Fibroblast of lung (primary cell): Measurements from ENCODE around the gene CAPN13. TPM values are rescaled to one million over a fixed set of nuclear protein-coding genes. Genes with fewer than 3 reads are reported as not detected.

Source experiments
- DNase-seq, 2 donors: peaks; one replicate each; pipeline versions ENCODE4 v3.0.0 to v3.0.0-alpha.2; 2010; ENCODE audit warnings: low read depth in 2 of 2
- H2AFZ ChIP-seq: 2 replicates; pipeline ENCODE4 v1.5.1; 2012; ENCODE audit warnings: low read length, control low read depth, inconsistent platforms
- H3K27ac ChIP-seq: 2 replicates; pipeline ENCODE4 v1.5.1; 2011; ENCODE audit warnings: low read length, control low read depth; ENCODE audit not compliant: insufficient read depth
- H3K27me3 ChIP-seq: 2 replicates; pipeline ENCODE4 v1.5.1; 2011; ENCODE audit warnings: mild to moderate bottlenecking, low read length; ENCODE audit not compliant: control insufficient read depth, insufficient read depth
- H3K36me3 ChIP-seq: 2 replicates; pipeline ENCODE4 v1.5.1; 2011; ENCODE audit warnings: low read length; ENCODE audit not compliant: control insufficient read depth, insufficient read depth
- H3K4me1 ChIP-seq: 2 replicates; pipeline ENCODE4 v1.5.1; 2011; ENCODE audit warnings: low read length; ENCODE audit not compliant: control insufficient read depth, insufficient read depth; ENCODE audit errors: extremely low read depth
- H3K4me2 ChIP-seq: 2 replicates; pipeline ENCODE4 v1.5.1; 2011; ENCODE audit warnings: low read length, control low read depth; ENCODE audit not compliant: insufficient read depth; ENCODE audit errors: extremely low read depth
- H3K4me3 ChIP-seq, 4 experiments: fragments of 200-600 bp in 1 of 4; sonication (generic) in 1 of 4; replicated peaks in 1 of 4; 2 replicates each; pipeline ENCODE4 v1.5.1; 2011 to 2016; ENCODE audit warnings: low read length in 4 of 4, low read depth in 3 of 4, mild to moderate bottlenecking in 3 of 4, control low read depth in 2 of 4, inconsistent platforms in 1 of 4, mixed read lengths in 1 of 4; ENCODE audit not compliant: insufficient read depth in 1 of 4; ENCODE audit errors: control extremely low read depth in 1 of 4
- H3K79me2 ChIP-seq: 2 replicates; pipeline ENCODE4 v1.5.1; 2012; ENCODE audit warnings: mild to moderate bottlenecking, low read length, inconsistent platforms; ENCODE audit not compliant: control insufficient read depth, insufficient read depth
- H3K9ac ChIP-seq: 2 replicates; pipeline ENCODE4 v1.5.1; 2011; ENCODE audit warnings: mild to moderate bottlenecking, low read length, control low read depth; ENCODE audit not compliant: insufficient read depth
- H3K9me3 ChIP-seq: 2 replicates; pipeline ENCODE4 v1.5.1; 2012; ENCODE audit warnings: low read depth, low read length; ENCODE audit not compliant: control insufficient read depth, insufficient read depth
- H4K20me1 ChIP-seq: 2 replicates; pipeline ENCODE4 v1.5.1; 2011; ENCODE audit warnings: low read length; ENCODE audit not compliant: control insufficient read depth, insufficient read depth; ENCODE audit errors: extremely low read depth
- EZH2 ChIP-seq: IDR thresholded peaks from 2 replicates; pipeline ENCODE4 v1.5.1; 2012; ENCODE audit warnings: low read length, control low read depth, mild to moderate bottlenecking; ENCODE audit errors: missing control alignments
- polyA plus RNA-seq, 2 donors: library from polyadenylated mRNA; depleted of rRNA in 1 of 2; stranded (reverse) in 1 of 2; unstranded in 1 of 2; fragments of >200 nt; gene quantifications; 2 replicates each; pipeline ENCODE4 v1.2.1, GENCODE V29; 2011 to 2012; ENCODE audit warnings: missing spikeins in 1 of 2
- total RNA-seq: library from RNA; depleted of rRNA; stranded (reverse); fragments of >200 nt; gene quantifications from 2 replicates; pipeline ENCODE4 v1.2.1, GENCODE V29; 2014
- TF ChIP-seq, protein P1 (sequence below), 2 donors: IDR thresholded peaks in 1 of 2; conservative IDR thresholded peaks in 1 of 2; 1 replicate in 1 of 2; 2 replicates in 1 of 2; pipeline ENCODE4 v1.5.1; 2011 to 2012; ENCODE audit warnings: low read length in 2 of 2, control low read depth in 1 of 2, inconsistent platforms in 1 of 2, low read depth in 1 of 2, mild to moderate bottlenecking in 1 of 2

Gene CAPN13
- total and polyA plus RNA-seq, 2 donors (not counting 1 experiment from before 2014, with no cell fraction given) = not detected

DNA sequence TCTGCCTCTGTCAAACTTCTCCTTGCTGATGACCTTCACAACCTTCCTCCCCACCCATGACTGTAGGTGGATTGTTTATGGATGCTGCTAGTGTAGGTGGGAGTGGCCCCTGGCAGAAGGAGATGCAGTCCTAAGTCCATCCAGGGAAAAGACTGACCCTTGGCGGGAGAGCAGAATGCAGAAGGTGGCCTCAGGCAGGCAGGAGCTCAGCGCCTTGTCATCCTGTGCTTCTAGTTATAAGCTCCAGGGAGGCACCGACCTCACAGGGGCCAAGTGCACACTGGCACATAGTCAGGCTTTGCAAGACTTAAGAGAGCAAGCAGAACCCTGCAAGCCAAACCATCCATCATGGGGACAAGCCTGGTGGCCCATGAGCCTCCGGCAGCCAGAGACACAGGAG lies 74.4 kb downstream of the CAPN13 start:
- H3K4me1 ChIP-seq = no peaks in the 10 kb centered on the region

DNA sequence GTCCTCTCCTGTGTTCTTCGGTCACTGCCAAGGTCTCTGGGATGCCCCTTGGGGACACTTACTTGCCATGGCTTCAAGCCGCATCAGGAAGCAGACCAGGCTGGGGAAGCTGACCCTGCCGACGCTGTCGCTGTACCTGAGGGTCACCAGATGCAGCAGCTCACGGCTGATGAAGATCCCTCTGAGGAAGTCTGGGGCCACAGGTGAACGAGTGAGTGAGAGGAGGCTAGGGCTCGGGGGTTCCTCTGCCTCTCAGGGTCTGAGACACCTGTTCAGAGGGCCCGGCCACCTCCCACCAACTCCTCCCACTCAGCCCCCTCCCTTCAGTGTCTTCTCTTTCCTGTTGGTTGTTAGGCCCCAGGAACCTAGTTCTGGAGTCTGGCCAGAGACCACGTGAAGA lies 74.9 kb downstream of the CAPN13 start:
- H4K20me1 ChIP-seq = no peaks in the 10 kb centered on the region
- H2AFZ ChIP-seq = no peak overlapping the region
- H3K4me2 ChIP-seq = no peak overlapping the region
- H3K4me1 ChIP-seq = no peaks in the 10 kb centered on the region
- no peaks in the 10 kb centered on the region for H3K36me3 ChIP-seq
- no peak overlapping the region for H3K9ac ChIP-seq
- no peaks in the 10 kb centered on the region for H3K9me3 ChIP-seq
- H3K27me3 ChIP-seq = peaks cover 7% of the 10 kb centered on the region
- H3K27ac ChIP-seq = no peak overlapping the region
- H3K4me3 ChIP-seq = no peak overlapping the region
- TF ChIP-seq EZH2 = no peak
- TF ChIP-seq, protein P1, sequence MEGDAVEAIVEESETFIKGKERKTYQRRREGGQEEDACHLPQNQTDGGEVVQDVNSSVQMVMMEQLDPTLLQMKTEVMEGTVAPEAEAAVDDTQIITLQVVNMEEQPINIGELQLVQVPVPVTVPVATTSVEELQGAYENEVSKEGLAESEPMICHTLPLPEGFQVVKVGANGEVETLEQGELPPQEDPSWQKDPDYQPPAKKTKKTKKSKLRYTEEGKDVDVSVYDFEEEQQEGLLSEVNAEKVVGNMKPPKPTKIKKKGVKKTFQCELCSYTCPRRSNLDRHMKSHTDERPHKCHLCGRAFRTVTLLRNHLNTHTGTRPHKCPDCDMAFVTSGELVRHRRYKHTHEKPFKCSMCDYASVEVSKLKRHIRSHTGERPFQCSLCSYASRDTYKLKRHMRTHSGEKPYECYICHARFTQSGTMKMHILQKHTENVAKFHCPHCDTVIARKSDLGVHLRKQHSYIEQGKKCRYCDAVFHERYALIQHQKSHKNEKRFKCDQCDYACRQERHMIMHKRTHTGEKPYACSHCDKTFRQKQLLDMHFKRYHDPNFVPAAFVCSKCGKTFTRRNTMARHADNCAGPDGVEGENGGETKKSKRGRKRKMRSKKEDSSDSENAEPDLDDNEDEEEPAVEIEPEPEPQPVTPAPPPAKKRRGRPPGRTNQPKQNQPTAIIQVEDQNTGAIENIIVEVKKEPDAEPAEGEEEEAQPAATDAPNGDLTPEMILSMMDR (conservative IDR thresholded peaks at IDR 0.05 in 1 of 2, IDR thresholded peaks at IDR 0.05 in 1 of 2; ENCODE audit: low read depth in 1 of 2, low read length in 2 of 2) = no peak
- H3K79me2 ChIP-seq = no peaks in the 10 kb centered on the region
- no peak for DNase-seq

More for the DNA sequence above, 74.4 kb downstream of the CAPN13 start:
- peaks cover 7% of the 10 kb centered on the region for H3K27me3 ChIP-seq
- no peak overlapping the region for H2AFZ ChIP-seq
- no peak overlapping the region for H3K4me2 ChIP-seq
- TF ChIP-seq, protein P1 (conservative IDR thresholded peaks at IDR 0.05 in 1 of 2, IDR thresholded peaks at IDR 0.05 in 1 of 2; ENCODE audit: low read depth in 1 of 2, low read length in 2 of 2) = no peak
- no peak for TF ChIP-seq EZH2
- no peak overlapping the region for H3K27ac ChIP-seq
- no peaks in the 10 kb centered on the region for H3K9me3 ChIP-seq
- H3K4me3 ChIP-seq = no peak overlapping the region
- no peak overlapping the region for H3K9ac ChIP-seq
- H4K20me1 ChIP-seq = no peaks in the 10 kb centered on the region
- no peaks in the 10 kb centered on the region for H3K79me2 ChIP-seq
- H3K36me3 ChIP-seq = no peaks in the 10 kb centered on the region
- DNase-seq = no peak

DNA sequence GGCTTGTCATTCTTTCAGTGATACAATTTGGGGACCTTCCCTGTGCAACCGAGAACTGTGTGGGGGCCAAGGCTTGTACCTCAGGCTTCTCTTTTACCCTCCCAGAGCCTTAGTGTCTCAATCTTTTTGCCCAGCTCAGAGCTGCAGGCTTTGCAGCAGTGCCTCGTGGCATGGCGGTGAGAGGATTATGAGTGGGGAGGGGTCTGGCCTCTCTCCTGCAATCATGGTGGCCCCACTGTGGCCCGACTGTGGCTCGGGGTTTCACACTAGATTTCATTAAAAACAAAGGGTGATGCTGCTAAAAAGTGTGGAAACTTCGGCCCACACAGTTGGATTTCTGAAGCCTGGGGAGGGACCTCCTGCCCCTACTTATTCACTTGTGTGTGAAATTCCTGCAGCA lies 75.5 kb downstream of the CAPN13 start:
- no peaks in the 10 kb centered on the region for H3K9me3 ChIP-seq
- no peak overlapping the region for H3K9ac ChIP-seq
- no peak for DNase-seq
- no peak for TF ChIP-seq EZH2
- TF ChIP-seq, protein P1 (conservative IDR thresholded peaks at IDR 0.05 in 1 of 2, IDR thresholded peaks at IDR 0.05 in 1 of 2; ENCODE audit: low read depth in 1 of 2, low read length in 2 of 2) = no peak
- H3K4me2 ChIP-seq = no peak overlapping the region
- no peaks in the 10 kb centered on the region for H3K36me3 ChIP-seq
- H3K27ac ChIP-seq = no peak overlapping the region
- H2AFZ ChIP-seq = no peak overlapping the region
- no peaks in the 10 kb centered on the region for H3K79me2 ChIP-seq
- H3K4me3 ChIP-seq = no peak overlapping the region
- H3K4me1 ChIP-seq = no peaks in the 10 kb centered on the region
- H3K27me3 ChIP-seq = peaks cover 7% of the 10 kb centered on the region
- H4K20me1 ChIP-seq = no peaks in the 10 kb centered on the region
